MCF 10A (cell line): ENCODE results near the gene RNF208. TPM values are rescaled to one million over a fixed set of nuclear protein-coding genes. Genes with fewer than 3 reads are reported as not detected.

Experiments
- BruUV-seq: library from RNA; stranded (reverse); fragments of 400-500 nt; replicated peaks from 2 replicates; lab custom pipeline; 2021; lab: Mats Ljungman, UMichigan
- CTCF ChIA-PET: fragments of 300-600 bp; sonication (Branson Sonifier 250); formaldehyde crosslinking; extraction: SDS; loops from one replicate; lab custom pipeline; 2021; ENCODE audit warnings: antibody characterized with exemption, inconsistent platforms; lab: Yijun Ruan, JAX
- POLR2A ChIA-PET: fragments of 300-600, 350-650 bp; sonication (Branson Sonifier 250); formaldehyde crosslinking; extraction: SDS; loops from one replicate; lab custom pipeline; 2020; ENCODE audit warnings: antibody characterized with exemption, inconsistent platforms; lab: Yijun Ruan, JAX
- DNase-seq: peaks from one replicate; pipeline ENCODE4 v3.0.0-alpha.2; 2018; ENCODE audit not compliant: unreplicated experiment
- H3K27ac Mint-ChIP-seq: one replicate; pipeline ENCODE4 v1.8.0; 2022; ENCODE audit warnings: mild to moderate bottlenecking, low read depth, mixed read lengths; ENCODE audit not compliant: unreplicated experiment
- H3K27me3 Mint-ChIP-seq: one replicate; pipeline ENCODE4 v1.8.0; 2022; ENCODE audit warnings: mixed read lengths; ENCODE audit not compliant: insufficient read depth, unreplicated experiment
- H3K36me3 Mint-ChIP-seq: one replicate; pipeline ENCODE4 v1.8.0; 2022; ENCODE audit warnings: mild to moderate bottlenecking, moderate library complexity, mixed read lengths; ENCODE audit not compliant: insufficient read depth, unreplicated experiment
- H3K4me1 Mint-ChIP-seq: one replicate; pipeline ENCODE4 v1.8.0; 2022; ENCODE audit warnings: mixed read lengths; ENCODE audit not compliant: insufficient read depth, unreplicated experiment
- H3K4me3 Mint-ChIP-seq: one replicate; pipeline ENCODE4 v1.8.0; 2022; ENCODE audit warnings: mild to moderate bottlenecking, moderate library complexity, mixed read lengths; ENCODE audit not compliant: unreplicated experiment
- H3K9me3 Mint-ChIP-seq: one replicate; pipeline ENCODE4 v1.8.0; 2022; ENCODE audit warnings: mixed read lengths; ENCODE audit not compliant: unreplicated experiment
- intact Hi-C: fragments of 100-400 bp; cut with micrococcal nuclease; formaldehyde crosslinking; loops from 2 replicates; pipeline ENCODE4 v1.14.1; 2022
- total RNA-seq: library from RNA; stranded (reverse); gene quantifications from 2 replicates; pipeline ENCODE4 v1.2.3, GENCODE V29; 2022
- TF ChIP-seq, protein P1 (sequence below): fragments of 200-600 bp; IDR thresholded peaks from one replicate; pipeline ENCODE4 v1.8.0; 2022; ENCODE audit warnings: antibody characterized with exemption, mild to moderate bottlenecking; ENCODE audit not compliant: unreplicated experiment

Gene RNF208
- total RNA-seq, 1 experiment from 2014 or later: 2.5 TPM

DNA sequence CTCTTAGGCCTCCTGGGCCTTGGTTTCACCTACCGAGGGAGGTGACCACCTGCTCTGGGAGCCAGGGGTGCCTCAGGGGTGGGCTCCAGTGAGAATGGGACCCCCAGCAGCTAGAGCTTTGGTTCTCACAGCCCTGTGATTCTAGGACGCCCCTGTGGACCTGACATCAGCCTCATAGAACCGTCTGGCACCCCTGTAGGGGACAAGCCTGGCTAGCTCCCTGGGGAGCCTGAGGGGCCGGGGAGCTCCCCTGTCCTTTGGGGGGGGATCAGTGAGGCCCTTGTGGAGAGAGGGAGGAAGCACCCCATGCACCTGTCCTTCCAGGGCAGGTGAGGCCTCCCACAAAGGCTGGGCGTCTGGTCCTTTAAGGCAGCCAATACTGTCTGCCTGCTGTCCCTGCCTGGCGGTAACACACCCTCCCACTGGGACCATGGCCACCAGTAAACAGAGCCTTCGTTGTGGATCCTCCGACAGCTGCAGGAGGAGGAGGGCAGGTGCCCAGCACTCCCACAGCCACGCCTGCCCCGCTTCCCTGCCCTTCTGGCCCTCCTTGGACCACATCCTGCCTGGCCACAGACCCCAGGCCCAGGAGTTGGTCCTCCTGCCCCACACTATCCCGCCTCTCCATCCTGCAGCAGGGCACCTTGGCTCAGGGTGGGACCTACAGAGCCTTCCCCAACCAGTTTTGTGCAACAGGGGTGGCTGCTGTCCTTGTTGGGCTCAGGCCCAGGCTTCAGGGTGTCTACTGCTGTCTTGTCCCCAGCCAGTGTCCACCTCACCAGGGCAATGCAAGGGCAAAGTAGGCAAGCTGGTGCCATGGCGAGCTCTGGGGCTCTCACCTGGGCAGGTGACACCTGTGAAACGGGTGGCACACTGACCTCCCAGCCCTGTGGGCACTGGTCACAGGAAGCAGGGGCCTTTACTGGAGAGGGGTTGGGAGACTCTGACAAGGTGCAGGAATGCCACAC lies 16.0 kb upstream of the RNF208 start:
- no peak overlapping the region for H3K27ac Mint-ChIP-seq
- BruUV-seq: no TSS peak
- no peaks in the 10 kb centered on the region for H3K9me3 Mint-ChIP-seq
- intact Hi-C loops: no loop called here
- H3K4me3 Mint-ChIP-seq: no peak overlapping the region
- TF ChIP-seq, protein P1, sequence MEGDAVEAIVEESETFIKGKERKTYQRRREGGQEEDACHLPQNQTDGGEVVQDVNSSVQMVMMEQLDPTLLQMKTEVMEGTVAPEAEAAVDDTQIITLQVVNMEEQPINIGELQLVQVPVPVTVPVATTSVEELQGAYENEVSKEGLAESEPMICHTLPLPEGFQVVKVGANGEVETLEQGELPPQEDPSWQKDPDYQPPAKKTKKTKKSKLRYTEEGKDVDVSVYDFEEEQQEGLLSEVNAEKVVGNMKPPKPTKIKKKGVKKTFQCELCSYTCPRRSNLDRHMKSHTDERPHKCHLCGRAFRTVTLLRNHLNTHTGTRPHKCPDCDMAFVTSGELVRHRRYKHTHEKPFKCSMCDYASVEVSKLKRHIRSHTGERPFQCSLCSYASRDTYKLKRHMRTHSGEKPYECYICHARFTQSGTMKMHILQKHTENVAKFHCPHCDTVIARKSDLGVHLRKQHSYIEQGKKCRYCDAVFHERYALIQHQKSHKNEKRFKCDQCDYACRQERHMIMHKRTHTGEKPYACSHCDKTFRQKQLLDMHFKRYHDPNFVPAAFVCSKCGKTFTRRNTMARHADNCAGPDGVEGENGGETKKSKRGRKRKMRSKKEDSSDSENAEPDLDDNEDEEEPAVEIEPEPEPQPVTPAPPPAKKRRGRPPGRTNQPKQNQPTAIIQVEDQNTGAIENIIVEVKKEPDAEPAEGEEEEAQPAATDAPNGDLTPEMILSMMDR: no peak
- H3K27me3 Mint-ChIP-seq: no peaks in the 10 kb centered on the region
- CTCF ChIA-PET: interaction anchor here (0.5 to 3.5 kb wide), 12 partner anchors 7 to 193 kb away, joined by 3 to 36 read pairs (median 4); partner anchors contain the start of genes CYSRT1, MAN1B1, NPDC1 and RNF208
- H3K4me1 Mint-ChIP-seq: no peaks in the 10 kb centered on the region
- H3K36me3 Mint-ChIP-seq: peaks cover 37% of the 10 kb centered on the region
- DNase-seq: no peak
- POLR2A ChIA-PET: interaction anchor here (0.6 to 1.8 kb wide), 2 partner anchors 17 to 49 kb away, joined by 3 to 16 read pairs; partner anchors contain the start of genes ANAPC2, NELFB and SSNA1

- no peaks in the 10 kb centered on the region for H3K27me3 Mint-ChIP-seq
- ChIA-PET CTCF (interaction anchor here (0.6 to 3.5 kb wide), 33 partner anchors 8 to 369 kb away, joined by 3 to 36 read pairs (median 4); partner anchors contain the start of genes ANAPC2, CYSRT1, EXD3 and NELFB), POLR2A (interaction anchor here (1.0 to 1.8 kb wide), 5 partner anchors 10 to 108 kb away, joined by 4 to 16 read pairs (median 4); partner anchors contain the start of genes ANAPC2, CYSRT1, SSNA1 and TPRN)
- H3K9me3 Mint-ChIP-seq: no peaks in the 10 kb centered on the region
- peaks cover 26% of the 10 kb centered on the region for H3K36me3 Mint-ChIP-seq
- intact Hi-C loops: no loop called here
- no peaks in the 10 kb centered on the region for H3K4me1 Mint-ChIP-seq
- H3K4me3 Mint-ChIP-seq: no peak overlapping the region
- BruUV-seq: no TSS peak
- TF ChIP-seq, protein P1: no peak
- no peak for DNase-seq
- H3K27ac Mint-ChIP-seq: no peak overlapping the region
These were observed 14.9 kb upstream of the RNF208 start for GRCh38 chr9:137236936-137237421.

GRCh38 chr9:137236238-137236935 lies 14.3 kb upstream of the RNF208 start:
- POLR2A ChIA-PET: interaction anchor here (1.0 to 1.8 kb wide), 5 partner anchors 11 to 107 kb away, joined by 4 to 16 read pairs (median 4); partner anchors contain the start of genes ANAPC2, CYSRT1, SSNA1 and TPRN
- BruUV-seq: no TSS peak
- peak; percentile 81 for DNase-seq
- H3K36me3 Mint-ChIP-seq: peaks cover 21% of the 10 kb centered on the region
- intact Hi-C loops: no loop called here
- H3K27ac Mint-ChIP-seq: no peak overlapping the region
- no peaks in the 10 kb centered on the region for H3K27me3 Mint-ChIP-seq
- H3K4me1 Mint-ChIP-seq: no peaks in the 10 kb centered on the region
- H3K4me3 Mint-ChIP-seq: no peak overlapping the region
- no peaks in the 10 kb centered on the region for H3K9me3 Mint-ChIP-seq
- TF ChIP-seq, protein P1: peak; percentile 98
- CTCF ChIA-PET: interaction anchor here (0.6 to 3.5 kb wide), 33 partner anchors 9 to 369 kb away, joined by 3 to 36 read pairs (median 4); partner anchors contain the start of genes ANAPC2, CYSRT1, EXD3 and NELFB
